OCI-LY7 (cell line): Measurements from ENCODE around the gene MAP1B. TPM values are rescaled to one million over a fixed set of nuclear protein-coding genes. Genes with fewer than 3 reads are reported as not detected.

Experiments used
- BruUV-seq: library from RNA; stranded (reverse); fragments of 400-500 nt; replicated peaks from 2 replicates; lab custom pipeline; 2021; lab: Mats Ljungman, UMichigan
- CTCF ChIA-PET: fragments of 300-600 bp; sonication (Branson Sonifier 250); formaldehyde crosslinking; loops from one replicate; lab custom pipeline; 2022; ENCODE audit warnings: antibody characterized with exemption; ENCODE audit not compliant: unreplicated experiment; lab: Charles Lee
- POLR2A ChIA-PET: fragments of 300-600 bp; sonication (Branson Sonifier 250); formaldehyde crosslinking; loops from one replicate; lab custom pipeline; 2022; ENCODE audit warnings: antibody characterized with exemption; lab: Charles Lee
- DNase-seq: peaks from one replicate; pipeline ENCODE4 v3.0.0-alpha.2; 2015; ENCODE audit warnings: low spot score
- H2AFZ ChIP-seq: fragments of 200-600 bp; sonication (generic), shearing (Covaris generic); 2 replicates; pipeline ENCODE4 v1.6.1; 2014; ENCODE audit warnings: mild to moderate bottlenecking, antibody characterized with exemption, low read length, moderate library complexity
- H3K27ac ChIP-seq: fragments of 200-600 bp; sonication (generic); 2 replicates; pipeline ENCODE4 v1.5.1; 2014; ENCODE audit warnings: mixed run types, low read depth, mild to moderate bottlenecking, moderate library complexity, low read length, inconsistent platforms; ENCODE audit not compliant: poor library complexity, severe bottlenecking
- H3K36me3 ChIP-seq: fragments of 200-600 bp; sonication (generic); 2 replicates; pipeline ENCODE4 v1.6.1; 2014; ENCODE audit warnings: mild to moderate bottlenecking, antibody characterized with exemption, low read length, moderate library complexity, mixed read lengths; ENCODE audit not compliant: insufficient read depth
- H3K4me1 ChIP-seq: fragments of 200-600 bp; sonication (generic); 2 replicates; pipeline ENCODE4 v1.5.1; 2014; ENCODE audit warnings: mild to moderate bottlenecking, low read length; ENCODE audit not compliant: insufficient read depth, poor library complexity, severe bottlenecking
- H3K4me2 ChIP-seq: fragments of 200-600 bp; sonication (generic); 2 replicates; pipeline ENCODE4 v1.6.1; 2014; ENCODE audit warnings: mild to moderate bottlenecking, low read length
- H3K4me3 ChIP-seq: fragments of 200-600 bp; sonication (generic); 2 replicates; pipeline ENCODE4 v1.5.1; 2014; ENCODE audit warnings: mild to moderate bottlenecking, low read depth, low read length; ENCODE audit not compliant: poor library complexity, severe bottlenecking
- H3K79me2 ChIP-seq: fragments of 200-600 bp; sonication (generic); 2 replicates; pipeline ENCODE4 v1.6.1; 2016; ENCODE audit warnings: low read depth, mild to moderate bottlenecking, low read length, moderate library complexity, mixed read lengths; ENCODE audit not compliant: insufficient read depth
- H3K9me2 ChIP-seq: fragments of 200-600 bp; sonication (generic); 2 replicates; pipeline ENCODE4 v1.6.1; 2016; ENCODE audit warnings: mild to moderate bottlenecking, low read length, mixed read lengths; ENCODE audit not compliant: insufficient read depth
- H3K9me3 ChIP-seq: fragments of 200-600 bp; sonication (generic); 2 replicates; pipeline ENCODE4 v1.6.1; 2014; ENCODE audit warnings: mild to moderate bottlenecking, mixed run types, low read length, mixed read lengths
- H4K20me1 ChIP-seq: fragments of 200-600 bp; sonication (generic); 2 replicates; pipeline ENCODE4 v1.6.1; 2014; ENCODE audit warnings: mild to moderate bottlenecking, antibody characterized with exemption, low read length, moderate library complexity, mixed read lengths; ENCODE audit not compliant: insufficient read depth
- EZH2phosphoT487 ChIP-seq: fragments of 200-600 bp; sonication (generic); IDR thresholded peaks from 2 replicates; pipeline ENCODE4 v1.6.1; 2018; ENCODE audit warnings: low read depth, borderline replicate concordance, mild to moderate bottlenecking, mixed run types, antibody characterized with exemption, low read length, moderate library complexity, mixed read lengths
- intact Hi-C: fragments of 100-400 bp; cut with micrococcal nuclease; formaldehyde crosslinking; loops from one replicate; pipeline ENCODE4 v1.10.0; 2022; ENCODE audit not compliant: unreplicated experiment
- total RNA-seq, 2 experiments: library from RNA; depleted of rRNA in 1 of 2; stranded (reverse); fragments of >200 nt in 1 of 2; shearing (Covaris generic) in 1 of 2; gene quantifications; 2 replicates each; pipeline ENCODE4 v1.2.3, GENCODE V29; 2014 to 2022
- TF ChIP-seq, protein P1 (sequence below): fragments of 200-600 bp; sonication (generic); conservative IDR thresholded peaks from 2 replicates; pipeline ENCODE4 v1.5.1; 2014; ENCODE audit warnings: mild to moderate bottlenecking, antibody characterized with exemption, low read length, moderate library complexity, mixed read lengths

Gene MAP1B
- total RNA-seq, 2 experiments from 2014 or later, result not detected

- TF ChIP-seq, protein P1, sequence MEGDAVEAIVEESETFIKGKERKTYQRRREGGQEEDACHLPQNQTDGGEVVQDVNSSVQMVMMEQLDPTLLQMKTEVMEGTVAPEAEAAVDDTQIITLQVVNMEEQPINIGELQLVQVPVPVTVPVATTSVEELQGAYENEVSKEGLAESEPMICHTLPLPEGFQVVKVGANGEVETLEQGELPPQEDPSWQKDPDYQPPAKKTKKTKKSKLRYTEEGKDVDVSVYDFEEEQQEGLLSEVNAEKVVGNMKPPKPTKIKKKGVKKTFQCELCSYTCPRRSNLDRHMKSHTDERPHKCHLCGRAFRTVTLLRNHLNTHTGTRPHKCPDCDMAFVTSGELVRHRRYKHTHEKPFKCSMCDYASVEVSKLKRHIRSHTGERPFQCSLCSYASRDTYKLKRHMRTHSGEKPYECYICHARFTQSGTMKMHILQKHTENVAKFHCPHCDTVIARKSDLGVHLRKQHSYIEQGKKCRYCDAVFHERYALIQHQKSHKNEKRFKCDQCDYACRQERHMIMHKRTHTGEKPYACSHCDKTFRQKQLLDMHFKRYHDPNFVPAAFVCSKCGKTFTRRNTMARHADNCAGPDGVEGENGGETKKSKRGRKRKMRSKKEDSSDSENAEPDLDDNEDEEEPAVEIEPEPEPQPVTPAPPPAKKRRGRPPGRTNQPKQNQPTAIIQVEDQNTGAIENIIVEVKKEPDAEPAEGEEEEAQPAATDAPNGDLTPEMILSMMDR, result no peak
- TF ChIP-seq EZH2phosphoT487, result no peak
- Histone ChIP-seq H3K9me2 (no peaks in the 10 kb centered on the region), H3K27ac (no peak overlapping the region), H4K20me1 (no peaks in the 10 kb centered on the region), H3K4me1 (no peaks in the 10 kb centered on the region), H3K9me3 (no peaks in the 10 kb centered on the region), H3K4me3 (no peak overlapping the region), H3K4me2 (no peak overlapping the region), H3K79me2 (no peaks in the 10 kb centered on the region), H2AFZ (no peak overlapping the region), H3K36me3 (no peaks in the 10 kb centered on the region)
- CTCF ChIA-PET, result no interaction called here
- no peak for DNase-seq
- BruUV-seq, result no TSS peak
- POLR2A ChIA-PET, result no interaction called here
- intact Hi-C loops, result no loop called here
Observed at GRCh38 chr5:72153551-72153950, 46.3 kb downstream of the MAP1B start.

GRCh38 chr5:72154076-72154756 lies 46.9 kb downstream of the MAP1B start:
- Histone ChIP-seq H3K4me1 (no peaks in the 10 kb centered on the region), H3K4me3 (no peak overlapping the region), H3K79me2 (no peaks in the 10 kb centered on the region), H3K9me2 (no peaks in the 10 kb centered on the region), H3K36me3 (no peaks in the 10 kb centered on the region), H3K9me3 (no peaks in the 10 kb centered on the region), H4K20me1 (no peaks in the 10 kb centered on the region), H3K4me2 (no peak overlapping the region), H2AFZ (no peak overlapping the region), H3K27ac (no peak overlapping the region)
- no TSS peak for BruUV-seq
- ChIA-PET POLR2A (no interaction called here), CTCF (no interaction called here)
- intact Hi-C loops, result no loop called here
- DNase-seq, result no peak
- TF ChIP-seq EZH2phosphoT487, result no peak
- TF ChIP-seq, protein P1, result no peak

GRCh38 chr5:72156946-72157624 lies 49.8 kb downstream of the MAP1B start:
- no peaks in the 10 kb centered on the region for H4K20me1 ChIP-seq
- DNase-seq, result no peak
- POLR2A ChIA-PET, result no interaction called here
- no TSS peak for BruUV-seq
- H3K4me2 ChIP-seq, result no peak overlapping the region
- H3K9me3 ChIP-seq, result no peaks in the 10 kb centered on the region
- H3K9me2 ChIP-seq, result no peaks in the 10 kb centered on the region
- intact Hi-C loops, result no loop called here
- no peaks in the 10 kb centered on the region for H3K4me1 ChIP-seq
- no peaks in the 10 kb centered on the region for H3K36me3 ChIP-seq
- H3K4me3 ChIP-seq, result no peak overlapping the region
- CTCF ChIA-PET, result no interaction called here
- TF ChIP-seq EZH2phosphoT487, result no peak
- TF ChIP-seq, protein P1, result no peak
- H3K79me2 ChIP-seq, result no peaks in the 10 kb centered on the region
- H3K27ac ChIP-seq, result no peak overlapping the region
- H2AFZ ChIP-seq, result no peak overlapping the region
